H9 (cell line): ENCODE data around the gene SLC25A19. TPM values are rescaled to one million over a fixed set of nuclear protein-coding genes. Genes with fewer than 3 reads are reported as not detected.
A peak's percentile ranks its signal among the peaks of the same experiment; 100 is the strongest.

Experiments used
- DNase-seq: peaks from one replicate; pipeline ENCODE4 v3.0.0-alpha.2; 2017
- H2AFZ ChIP-seq: one replicate; pipeline ENCODE4 v1.6.1; 2013; ENCODE audit warnings: mild to moderate bottlenecking, low read length, control low read depth, moderate library complexity
- H2AK5ac ChIP-seq: 2 replicates; pipeline ENCODE4 v1.6.1; 2013; ENCODE audit warnings: low read length, control low read depth, mixed read lengths; ENCODE audit not compliant: insufficient read length
- H2BK120ac ChIP-seq: one replicate; pipeline ENCODE4 v1.6.1; 2013; ENCODE audit warnings: low read depth, mild to moderate bottlenecking, low read length, control low read depth, inconsistent platforms; ENCODE audit not compliant: poor library complexity, severe bottlenecking
- H2BK12ac ChIP-seq: 2 replicates; pipeline ENCODE4 v1.6.1; 2013; ENCODE audit warnings: low read length, control low read depth, mixed read lengths, low read depth; ENCODE audit not compliant: insufficient read length
- H2BK15ac ChIP-seq: 2 replicates; pipeline ENCODE4 v1.6.1; 2013; ENCODE audit warnings: low read depth, low read length, control low read depth
- H2BK20ac ChIP-seq: one replicate; pipeline ENCODE4 v1.6.1; 2013; ENCODE audit warnings: low read depth, mild to moderate bottlenecking, low read length, control low read depth, inconsistent platforms; ENCODE audit not compliant: poor library complexity, severe bottlenecking
- H2BK5ac ChIP-seq: 2 replicates; pipeline ENCODE4 v1.6.1; 2013; ENCODE audit warnings: low read length, control low read depth, mixed read lengths; ENCODE audit not compliant: insufficient read length
- H3K14ac ChIP-seq: 2 replicates; pipeline ENCODE4 v1.6.1; 2013; ENCODE audit warnings: low read length, control low read depth; ENCODE audit not compliant: insufficient read depth
- H3K18ac ChIP-seq: 2 replicates; pipeline ENCODE4 v1.6.1; 2013; ENCODE audit warnings: low read depth, mild to moderate bottlenecking, mixed read lengths, low read length, control low read depth; ENCODE audit not compliant: insufficient read length
- H3K23ac ChIP-seq: 2 replicates; pipeline ENCODE4 v1.6.1; 2013; ENCODE audit warnings: low read length, control low read depth, mixed read lengths, low read depth; ENCODE audit not compliant: insufficient read length
- H3K23me2 ChIP-seq: 2 replicates; pipeline ENCODE4 v1.6.1; 2013; ENCODE audit warnings: low read depth, mild to moderate bottlenecking, mixed read lengths, low read length, control low read depth; ENCODE audit not compliant: insufficient read length, poor library complexity, severe bottlenecking
- H3K27ac ChIP-seq: 2 replicates; pipeline ENCODE4 v1.5.1; 2013; ENCODE audit warnings: low read length, control low read depth, mixed read lengths, low read depth; ENCODE audit not compliant: insufficient read length
- H3K27me3 ChIP-seq: 2 replicates; pipeline ENCODE4 v1.6.1; 2013; ENCODE audit warnings: low read length, control low read depth, inconsistent platforms; ENCODE audit not compliant: insufficient read depth
- H3K4ac ChIP-seq: 2 replicates; pipeline ENCODE4 v1.6.1; 2013; ENCODE audit warnings: low read depth, mild to moderate bottlenecking, control low read depth, inconsistent platforms, low read length, moderate library complexity
- H3K4me1 ChIP-seq: 2 replicates; pipeline ENCODE4 v1.6.1; 2013; ENCODE audit warnings: low read length, control low read depth, inconsistent platforms; ENCODE audit not compliant: insufficient read depth
- H3K4me2 ChIP-seq: 2 replicates; pipeline ENCODE4 v1.6.1; 2013; ENCODE audit warnings: low read length, control low read depth, mixed read lengths; ENCODE audit not compliant: insufficient read length, insufficient read depth
- H3K56ac ChIP-seq: 2 replicates; pipeline ENCODE4 v1.6.1; 2013; ENCODE audit warnings: low read depth, mild to moderate bottlenecking, mixed read lengths, low read length, control low read depth; ENCODE audit not compliant: insufficient read length
- H3K79me1 ChIP-seq: 2 replicates; pipeline ENCODE4 v1.6.1; 2013; ENCODE audit warnings: low read depth, mild to moderate bottlenecking, moderate library complexity, low read length, control low read depth, inconsistent platforms; ENCODE audit not compliant: insufficient read depth, poor library complexity, severe bottlenecking
- H3K79me2 ChIP-seq: 2 replicates; pipeline ENCODE4 v1.6.1; 2013; ENCODE audit warnings: low read length, control low read depth, inconsistent platforms; ENCODE audit not compliant: insufficient read depth
- H3K9ac ChIP-seq: 2 replicates; pipeline ENCODE4 v1.6.1; 2013; ENCODE audit warnings: low read length, control low read depth, mixed read lengths; ENCODE audit not compliant: insufficient read length; ENCODE audit errors: extremely low read depth
- H3K9me3 ChIP-seq: one replicate; pipeline ENCODE4 v1.6.1; 2013; ENCODE audit warnings: low read depth, low read length, inconsistent platforms; ENCODE audit not compliant: control insufficient read depth
- H3T11ph ChIP-seq: one replicate; pipeline ENCODE4 v1.6.1; 2013; ENCODE audit warnings: mild to moderate bottlenecking, low read length, control low read depth, inconsistent platforms
- H4K20me1 ChIP-seq: one replicate; pipeline ENCODE4 v1.6.1; 2013; ENCODE audit not compliant: control insufficient read depth, insufficient read length, insufficient read depth
- H4K5ac ChIP-seq: 2 replicates; pipeline ENCODE4 v1.6.1; 2013; ENCODE audit warnings: low read depth, mild to moderate bottlenecking, mixed read lengths, low read length, control low read depth; ENCODE audit not compliant: insufficient read length
- H4K8ac ChIP-seq: replicated peaks from 2 replicates; pipeline ENCODE4 v1.6.1; 2013; ENCODE audit warnings: low read length, control low read depth, mixed read lengths, low read depth; ENCODE audit not compliant: insufficient read length
- H4K91ac ChIP-seq: 2 replicates; pipeline ENCODE4 v1.6.1; 2013; ENCODE audit warnings: low read depth, mild to moderate bottlenecking, moderate library complexity, mixed read lengths, low read length, control low read depth; ENCODE audit not compliant: insufficient read length
- H3K27ac Mint-ChIP-seq, 3 experiments: 2 replicates in 2 of 3; 3 replicates in 1 of 3; pipeline ENCODE4 v1.8.0; 2020 to 2021; ENCODE audit warnings: mixed read lengths in 3 of 3, mild to moderate bottlenecking in 1 of 3, moderate library complexity in 1 of 3
- H3K27me3 Mint-ChIP-seq: 2 replicates; pipeline ENCODE4 v1.8.0; 2021; ENCODE audit warnings: low read depth, mild to moderate bottlenecking, moderate library complexity, mixed read lengths
- H3K36me3 Mint-ChIP-seq, 3 experiments: 2 replicates in 2 of 3; 3 replicates in 1 of 3; pipeline ENCODE4 v1.8.0; 2020 to 2021; ENCODE audit warnings: low read depth in 3 of 3, mixed read lengths in 3 of 3; ENCODE audit not compliant: insufficient read depth in 1 of 3
- H3K4me1 Mint-ChIP-seq, 2 experiments: 2 replicates each; pipeline ENCODE4 v1.8.0; 2020; ENCODE audit warnings: mixed read lengths in 2 of 2
- H3K4me3 Mint-ChIP-seq, 2 experiments: 2 replicates in 1 of 2; 3 replicates in 1 of 2; pipeline ENCODE4 v1.8.0; 2020 to 2021; ENCODE audit warnings: mild to moderate bottlenecking in 2 of 2, mixed read lengths in 2 of 2, moderate library complexity in 1 of 2
- H3K9me3 Mint-ChIP-seq, 2 experiments: 2 replicates in 1 of 2; 3 replicates in 1 of 2; pipeline ENCODE4 v1.8.0; 2020; ENCODE audit warnings: mild to moderate bottlenecking in 2 of 2, mixed read lengths in 2 of 2, moderate library complexity in 1 of 2
- CTCF ChIP-seq: fragments of 200-600 bp; sonication (generic); conservative IDR thresholded peaks from 3 replicates; pipeline ENCODE4 v1.8.0; 2021; ENCODE audit warnings: antibody characterized with exemption, mild to moderate bottlenecking
- WGBS: extraction: QIAGEN DNeasy Blood & Tissue Kit; methylation state at CpG from one replicate; pipeline ENCODE4 v1.1.7; 2013; ENCODE audit warnings: missing lambda C conversion rate, low lambda C conversion rate, mixed read lengths; ENCODE audit not compliant: insufficient read length; ENCODE audit errors: extremely low coverage; 5-methylcytosine and 5-hydroxymethylcytosine counted together
- total RNA-seq: library from RNA; stranded (reverse); gene quantifications from 2 replicates; pipeline ENCODE4 v1.2.1, GENCODE V29; 2021

The SLC25A19 gene
- total RNA-seq, 1 experiment from 2014 or later, result 24.2 TPM

GRCh38 chr17:75270966-75271232 lies 18.3 kb downstream of the SLC25A19 start, which contains the start of gene MIF4GD:
TSS of gene MIF4GD (minus strand) at chr17:75271231. CDS start at chr17:75270195, 1,036 bp downstream.
- no CpG with 5 or more reads among the region's 39 CpGs for WGBS
- H2BK15ac ChIP-seq, result no peak within 1 kb of the TSS

More at GRCh38 chr17:75270966-75271232, 18.3 kb downstream of the SLC25A19 start, which contains the start of gene MIF4GD:
- peak within 1 kb of the TSS; percentile 1 for H3K18ac ChIP-seq
- no peaks in the 10 kb centered on the region for H3K79me1 ChIP-seq
- no peaks in the 10 kb centered on the region for H3K79me2 ChIP-seq
- no peak within 1 kb of the TSS for H2AFZ ChIP-seq
- H3K14ac ChIP-seq, result peak within 1 kb of the TSS; percentile 72
- no peaks in the 10 kb centered on the region for H3K9me3 Mint-ChIP-seq
- no peak within 1 kb of the TSS for H4K91ac ChIP-seq
- H2AK5ac ChIP-seq, result no peak within 1 kb of the TSS
- H3K36me3 Mint-ChIP-seq, result peaks cover 0 to 38% (median 35%) of the 10 kb centered on the region in 3 experiments; a peak in 6 of 7 replicates
- no peaks in the 10 kb centered on the region; the same call in 1 of the 2 replicates for H3K27me3 Mint-ChIP-seq
- H2BK5ac ChIP-seq, result no peak within 1 kb of the TSS
- peaks cover 22% of the 10 kb centered on the region for H3K23me2 ChIP-seq
- H3K9me3 ChIP-seq, result no peaks in the 10 kb centered on the region
- peak within 1 kb of the TSS; percentile 74 for H3K4me2 ChIP-seq
- no peak for DNase-seq
- H3K4me3 Mint-ChIP-seq, result peak within 1 kb of the TSS; percentile 76 to 86
- peaks cover 15 to 20% of the 10 kb centered on the region in 2 experiments for H3K4me1 Mint-ChIP-seq
- no peaks in the 10 kb centered on the region for H3K27me3 ChIP-seq
- H4K5ac ChIP-seq, result no peak within 1 kb of the TSS
- H2BK120ac ChIP-seq, result no peak within 1 kb of the TSS
- no peak for TF ChIP-seq CTCF
- no peak within 1 kb of the TSS for H3T11ph ChIP-seq
- no peak within 1 kb of the TSS for H4K8ac ChIP-seq
- H4K20me1 ChIP-seq, result no peaks in the 10 kb centered on the region
- H3K56ac ChIP-seq, result no peak within 1 kb of the TSS
- no peak within 1 kb of the TSS for H3K4ac ChIP-seq
- no peak within 1 kb of the TSS for H2BK12ac ChIP-seq
- H3K27ac ChIP-seq, result no peak within 1 kb of the TSS
- H3K9ac ChIP-seq, result peak within 1 kb of the TSS; percentile 66
- H2BK20ac ChIP-seq, result no peak within 1 kb of the TSS
- no peak within 1 kb of the TSS for H3K23ac ChIP-seq
- H3K4me1 ChIP-seq, result 0 out of 2 replicates have a peak, but pooled peaks cover 2% of the 10 kb centered on the region
- peak within 1 kb of the TSS in 2 of 3 experiments; percentile 44 to 89; a peak in 4 of 7 replicates for H3K27ac Mint-ChIP-seq
